Cerebellar nuclear complex (tissue), 1 donor: ENCODE measurements around the gene NEK1.
"Not testable (repeated sequence)": the region's sequence is repeated elsewhere in the genome, so short reads cannot be mapped to it uniquely, and the experiment has no call there.

ENCODE experiments used
- DNase-seq, 2 experiments: peaks; one replicate each; lab custom pipeline; 2025; lab: John Stamatoyannopoulos, UW

The NEK1 gene

DNA sequence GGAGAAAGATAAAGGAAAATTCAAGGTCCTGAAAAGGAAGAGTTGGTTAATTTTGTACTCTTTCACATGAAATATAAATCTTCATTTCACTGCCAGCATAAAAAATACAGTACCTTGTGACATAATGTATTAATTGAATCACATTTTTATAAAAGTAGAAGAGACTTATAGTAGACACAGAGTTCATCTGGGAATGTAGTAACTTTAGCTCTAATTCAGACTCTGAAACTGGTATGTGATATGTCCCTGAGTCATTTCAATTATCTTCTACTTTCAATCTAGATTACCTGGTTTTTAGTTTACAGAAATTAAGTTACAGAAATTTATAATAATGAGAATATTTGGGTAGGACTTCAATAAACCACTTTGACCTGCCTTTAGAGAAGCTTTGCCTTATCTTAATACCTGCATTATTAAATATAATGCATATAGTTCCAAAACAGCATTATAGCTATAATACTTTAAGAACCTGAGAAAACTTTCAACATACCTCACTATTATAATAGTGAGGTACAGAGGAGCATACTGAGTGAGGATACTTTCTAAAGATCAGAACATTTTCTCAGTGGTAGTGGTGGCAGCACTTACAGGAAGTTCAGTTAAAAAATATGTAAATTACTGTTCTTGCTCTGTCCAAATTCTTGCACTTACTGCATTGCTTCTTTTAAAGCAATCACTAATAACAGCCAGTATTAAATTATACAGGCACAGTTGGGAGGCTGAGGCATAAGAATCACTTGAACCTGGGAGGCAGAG is 11.2 kb downstream of the NEK1 start:
- DNase-seq: no peak

GRCh38 chr4:169594560-169595195 is 17.7 kb downstream of the NEK1 start:
- DNase-seq: no peak

GRCh38 chr4:169593050-169593560 is 19.3 kb downstream of the NEK1 start:
- no peak for DNase-seq

GRCh38 chr4:169583563-169583962 is 28.8 kb downstream of the NEK1 start:
- no peak for DNase-seq

DNA sequence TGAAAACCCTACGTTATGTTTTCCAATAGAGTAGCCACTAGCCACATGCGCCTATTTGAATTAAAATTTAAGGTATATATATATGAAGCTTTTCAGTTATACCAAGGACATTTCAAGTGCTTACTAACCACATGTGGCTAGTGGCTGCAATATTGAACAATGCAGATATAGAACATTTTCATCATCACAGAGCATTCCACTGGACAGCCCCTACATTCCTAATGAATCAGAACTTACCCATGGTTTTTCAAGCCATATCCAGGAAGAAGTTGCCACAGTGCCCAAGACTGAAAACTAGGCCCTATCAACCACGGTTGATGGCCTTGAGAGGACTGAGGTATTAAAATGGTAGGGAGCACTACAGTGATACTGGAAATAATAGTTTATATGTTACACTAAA is 29.7 kb downstream of the NEK1 start:
- no peak for DNase-seq

DNA sequence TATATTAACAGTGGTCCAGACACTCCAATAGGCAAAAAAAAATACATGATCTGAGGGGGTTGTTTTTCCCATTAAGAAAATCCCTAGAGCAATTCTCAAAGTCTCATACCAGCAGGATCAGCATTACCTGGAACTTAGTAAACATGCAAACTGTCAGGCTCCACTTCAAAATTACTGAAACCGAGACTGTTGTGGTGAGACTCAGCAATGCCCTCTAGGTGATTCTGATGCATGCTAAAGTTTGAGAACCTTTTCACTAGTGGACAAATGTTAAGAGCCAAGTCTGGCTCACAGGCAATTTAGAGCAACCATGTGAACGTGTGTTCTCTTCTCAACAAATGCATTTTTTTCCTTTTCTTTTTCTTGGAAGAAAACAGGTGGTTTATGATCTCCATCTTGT is 30.2 kb downstream of the NEK1 start:
- DNase-seq: no peak

DNA sequence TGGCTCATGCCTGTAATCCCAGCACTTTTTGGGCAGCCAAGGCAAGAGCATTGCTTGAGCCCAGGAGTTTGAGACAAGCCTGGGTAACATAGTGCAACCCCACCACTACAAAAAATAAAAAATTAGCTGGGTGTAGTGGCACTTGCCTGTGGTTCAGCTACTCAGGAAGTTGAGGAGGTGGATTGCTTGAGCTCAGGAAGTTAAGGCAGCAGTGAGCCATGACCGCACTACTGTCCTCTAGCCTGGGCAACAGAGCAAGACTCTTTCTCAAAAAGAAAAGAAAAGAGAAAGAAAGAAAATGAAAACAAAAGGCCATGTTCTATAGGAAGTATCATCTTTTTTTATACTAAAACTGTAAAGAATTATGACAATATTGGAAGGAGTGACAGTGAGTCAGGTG is 38.5 kb downstream of the NEK1 start:
- DNase-seq: no peak

DNA sequence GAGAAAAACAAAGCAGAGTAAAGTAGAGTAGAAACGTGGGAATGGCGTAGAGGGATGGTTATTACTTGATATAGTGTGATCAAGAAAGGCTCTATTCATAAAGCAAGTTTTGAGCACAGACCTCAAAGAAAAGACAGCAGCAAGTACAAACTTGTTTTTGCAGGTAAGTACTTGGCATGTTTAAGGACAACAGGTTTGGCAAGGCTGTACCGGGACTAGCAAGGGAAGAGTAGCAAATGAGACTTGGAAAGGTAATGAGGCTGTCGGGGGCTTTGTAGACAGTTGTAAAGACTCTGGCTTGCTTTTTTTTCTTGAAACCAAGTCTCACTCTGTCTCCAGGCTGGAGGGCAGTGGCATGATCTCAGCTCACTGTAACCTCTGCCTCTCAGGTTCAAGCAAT is 40.9 kb downstream of the NEK1 start:
- no peak for DNase-seq

- DNase-seq: not testable (repeated sequence)
Measured at GRCh38 chr4:169571012-169571411, 41.4 kb downstream of the NEK1 start.

GRCh38 chr4:169570266-169570665 is 42.1 kb downstream of the NEK1 start:
- not testable (repeated sequence) for DNase-seq

GRCh38 chr4:169569188-169569587 is 43.2 kb downstream of the NEK1 start:
- DNase-seq: not testable (repeated sequence)

- DNase-seq: no peak
Measured at GRCh38 chr4:169567916-169568315, 44.5 kb downstream of the NEK1 start.

DNA sequence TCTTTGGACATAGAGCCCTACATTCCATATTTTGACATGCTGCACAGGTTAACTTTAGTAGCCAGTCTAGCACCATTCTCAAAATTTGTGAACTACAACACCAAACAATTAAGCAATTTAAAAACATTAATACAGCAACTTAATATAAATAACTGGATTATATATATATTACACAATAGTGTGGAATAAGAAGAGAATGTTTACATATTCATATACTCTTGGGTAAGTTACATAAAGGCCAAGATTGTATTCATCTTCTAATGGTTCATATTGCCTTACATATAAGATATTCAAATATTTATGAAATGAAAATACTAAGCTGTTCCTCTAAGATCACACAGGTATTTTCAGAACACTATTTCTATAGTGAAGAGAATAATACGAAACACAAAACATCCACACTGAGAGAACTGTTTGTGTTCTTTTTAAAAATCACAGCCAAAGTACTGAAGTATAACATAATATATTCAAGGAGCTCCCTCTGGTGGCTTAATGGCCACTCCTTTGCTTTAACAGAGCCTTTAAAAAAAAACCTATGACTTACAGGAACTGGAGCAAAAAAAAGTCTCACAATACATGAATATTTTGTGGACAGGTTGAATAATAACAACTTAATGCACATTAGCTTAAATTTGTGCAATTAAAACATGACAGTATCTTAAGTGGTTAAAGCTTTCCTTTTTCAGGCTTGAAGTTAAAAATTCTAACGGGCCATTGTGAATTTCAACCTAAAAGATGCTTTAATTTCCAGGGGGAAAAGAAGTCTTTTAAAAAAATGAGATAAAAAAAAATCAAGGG is 46.2 kb downstream of the NEK1 start:
- peak in 1 of 2 experiments; percentile 10 for DNase-seq

DNA sequence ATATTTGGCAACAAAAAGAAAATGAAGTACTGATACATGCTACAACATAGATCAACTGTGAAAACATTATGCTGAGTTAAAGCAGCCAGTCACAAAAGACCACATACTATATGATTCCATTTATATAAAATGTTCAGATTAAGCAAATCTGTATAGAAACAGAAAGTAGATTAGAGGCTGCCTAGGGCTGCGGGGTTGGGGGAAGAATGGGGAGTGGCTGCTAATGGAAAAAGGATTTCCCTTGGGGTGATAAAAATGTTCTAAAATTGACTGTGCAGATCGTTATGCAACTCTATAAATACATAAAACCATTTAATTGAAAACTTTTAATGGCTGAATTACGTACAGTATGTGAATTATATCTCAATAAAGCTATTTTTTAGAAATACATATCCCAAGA is 46.8 kb downstream of the NEK1 start:
- no peak for DNase-seq

GRCh38 chr4:169557061-169557636 is 55.2 kb downstream of the NEK1 start:
- DNase-seq: no peak

- not testable (repeated sequence) for DNase-seq
Measured at GRCh38 chr4:169546548-169546947, 65.8 kb downstream of the NEK1 start.

DNA sequence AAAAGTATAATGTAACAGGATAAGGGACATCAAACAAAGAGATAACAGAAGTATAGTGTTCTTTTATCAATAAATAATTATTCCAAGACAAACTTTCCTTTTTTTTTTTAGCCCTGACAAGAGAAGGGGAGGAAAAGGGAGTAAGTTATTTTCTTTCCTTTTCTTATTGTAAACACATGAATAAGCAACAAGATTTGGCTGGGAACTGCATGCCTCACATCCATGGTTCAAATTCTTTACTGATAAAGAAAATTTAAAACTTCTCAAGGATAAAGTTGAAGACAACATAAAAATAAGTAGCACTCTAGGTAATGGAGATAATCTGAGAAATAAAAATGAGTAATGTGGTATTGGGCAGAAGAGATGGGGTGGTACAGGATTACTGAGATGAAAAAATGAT is 71.6 kb downstream of the NEK1 start:
- no peak for DNase-seq

GRCh38 chr4:169530048-169530447 is 82.3 kb downstream of the NEK1 start:
- DNase-seq: no peak

GRCh38 chr4:169523796-169524195 is 88.6 kb downstream of the NEK1 start:
- DNase-seq: no peak

GRCh38 chr4:169510617-169511016 is 101.8 kb downstream of the NEK1 start:
- no peak for DNase-seq

DNA sequence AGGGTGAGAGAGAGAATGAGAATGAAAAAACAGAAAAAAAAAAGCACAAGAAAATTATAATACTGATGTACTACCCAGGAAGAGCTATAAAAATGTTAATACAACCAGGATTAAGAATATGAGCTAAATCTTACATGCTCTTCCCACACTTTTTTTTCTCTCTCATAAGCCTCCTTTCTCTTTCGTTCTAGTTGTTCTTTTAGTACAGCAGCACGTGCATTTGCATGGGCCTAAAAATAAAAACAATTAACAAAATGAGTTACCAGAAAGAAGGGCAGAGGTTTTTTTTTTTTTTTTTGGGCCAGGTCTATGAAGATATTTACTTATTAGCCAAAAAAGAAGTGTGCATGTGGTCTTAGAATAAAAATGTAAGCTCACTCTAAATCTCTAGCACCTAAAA is 105.5 kb downstream of the NEK1 start:
- no peak for DNase-seq

- DNase-seq: not testable (repeated sequence)
Measured at GRCh38 chr4:169499907-169500306, 112.5 kb downstream of the NEK1 start.
